ENCODE results near the gene SHANK3. TPM values are rescaled to one million over a fixed set of nuclear protein-coding genes. Genes with fewer than 3 reads are reported as not detected.

SHANK3 gene
- total and polyA plus RNA-seq, 2 of the 8 experiments (the other 6 are each of a cell fraction or from before 2014, with no cell fraction given): 1.5 to 6.0 TPM

GRCh38 chr22:50675553-50676179 lies 3.0 kb downstream of the SHANK3 start (continued):
- TF ChIP-seq CTCF (IDR thresholded peaks at IDR 0.05; ENCODE audit: control extremely low read depth in 1 of 3, insufficient read depth in 1 of 3, low read depth in 1 of 3, low read length in 3 of 3): no peak
- TF ChIP-seq SUZ12 (IDR thresholded peaks at IDR 0.05; ENCODE audit: low read length): no peak
